GM08714 (cell line): ENCODE measurements around the gene SAT2.
"Not testable (repeated sequence)": the region's sequence is repeated elsewhere in the genome, so short reads cannot be mapped to it uniquely, and the experiment has no call there.

Experiments
- H3K4me3 ChIP-seq: fragments of 200-500 bp; sonication (Bioruptor generic); 2 replicates; pipeline ENCODE4 v1.5.1; 2014; ENCODE audit warnings: mild to moderate bottlenecking, low read length, inconsistent platforms
- ZNF274 ChIP-seq: IDR thresholded peaks from 2 replicates; pipeline ENCODE4 v1.6.1; 2012; ENCODE audit warnings: mild to moderate bottlenecking, low read depth, low read length

The SAT2 gene

GRCh38 chr17:7650509-7651096, 23.0 kb upstream of the SAT2 start, which contains the start of gene ATP1B2:
Gene ATP1B2, plus strand, starts transcription at chr17:7650926. Its CDS starts 593 bp downstream, at chr17:7651519.
- peak within 1 kb of the TSS; percentile 43 for H3K4me3 ChIP-seq
- no peak for TF ChIP-seq ZNF274

GRCh38 chr17:7647018-7647417, 19.4 kb upstream of the SAT2 start:
- no peak overlapping the region for H3K4me3 ChIP-seq
- TF ChIP-seq ZNF274, result no peak

- no peak for TF ChIP-seq ZNF274
Measured at GRCh38 chr17:7646457-7646856, 18.8 kb upstream of the SAT2 start.

GRCh38 chr17:7644775-7645174, 17.2 kb upstream of the SAT2 start:
- TF ChIP-seq ZNF274, result no peak
- H3K4me3 ChIP-seq, result no peak overlapping the region

More at GRCh38 chr17:7646457-7646856, 18.8 kb upstream of the SAT2 start:
- H3K4me3 ChIP-seq, result no peak overlapping the region

- not testable (repeated sequence) for H3K4me3 ChIP-seq
Measured at GRCh38 chr17:7641635-7642034, 14.0 kb upstream of the SAT2 start.

GRCh38 chr17:7640783-7641182, 13.2 kb upstream of the SAT2 start:
- no peak overlapping the region for H3K4me3 ChIP-seq
- TF ChIP-seq ZNF274, result no peak

- H3K4me3 ChIP-seq, result no peak overlapping the region
- TF ChIP-seq ZNF274, result no peak
Measured at GRCh38 chr17:7636163-7636562, 8.5 kb upstream of the SAT2 start.

GRCh38 chr17:7634384-7634783, 6.8 kb upstream of the SAT2 start:
- H3K4me3 ChIP-seq, result no peak overlapping the region
- no peak for TF ChIP-seq ZNF274

- no peak for TF ChIP-seq ZNF274
- H3K4me3 ChIP-seq, result no peak overlapping the region
Measured at GRCh38 chr17:7633093-7633492, 5.5 kb upstream of the SAT2 start.

- no peak for TF ChIP-seq ZNF274
- no peak overlapping the region for H3K4me3 ChIP-seq
Measured at GRCh38 chr17:7632492-7632894, 4.9 kb upstream of the SAT2 start.

- no peak for TF ChIP-seq ZNF274
- no peak overlapping the region for H3K4me3 ChIP-seq
Measured at GRCh38 chr17:7631398-7632380, 4.1 kb upstream of the SAT2 start.

GRCh38 chr17:7629939-7630571, 2.4 kb upstream of the SAT2 start, which contains the start of gene SHBG:
Gene SHBG, plus strand, starts transcription at chr17:7630135. Its CDS starts 38 bp downstream, at chr17:7630173.
- no peak within 1 kb of the TSS for H3K4me3 ChIP-seq
- no peak for TF ChIP-seq ZNF274

GRCh38 chr17:7626956-7627249, 718 bp downstream of the SAT2 start:
- no peak for TF ChIP-seq ZNF274

GRCh38 chr17:7626307-7626706, 1.3 kb downstream of the SAT2 start:
- TF ChIP-seq ZNF274, result no peak
- H3K4me3 ChIP-seq, result no peak overlapping the region

More at GRCh38 chr17:7626956-7627249, 718 bp downstream of the SAT2 start:
- peak overlapping the region; percentile 82 for H3K4me3 ChIP-seq

GRCh38 chr17:7625749-7626148, 1.9 kb downstream of the SAT2 start:
- H3K4me3 ChIP-seq, result not testable (repeated sequence)

- TF ChIP-seq ZNF274, result no peak
- no peak overlapping the region for H3K4me3 ChIP-seq
Measured at GRCh38 chr17:7623661-7624060, 4.0 kb downstream of the SAT2 start.
